GM19397 (cell line): Measurements from ENCODE around the gene ITGA2.
"Not testable (repeated sequence)": the region's sequence is repeated elsewhere in the genome, so short reads cannot be mapped to it uniquely, and the experiment has no call there.

Experiments used
- ATAC-seq: cut with Tn5 transposase; IDR thresholded peaks from one replicate; pipeline ENCODE4 v1.9.1; 2021; ENCODE audit warnings: mild to moderate bottlenecking, moderate library complexity; ENCODE audit not compliant: unreplicated experiment

ITGA2 gene

GRCh38 chr5:52989025-52989780, at the start of gene ITGA2:
Gene ITGA2 (plus strand): TSS chr5:52989352. CDS start chr5:52989469, 117 bp downstream.
- ATAC-seq: peak; percentile 57

- ATAC-seq: peak; percentile 54
Observed at GRCh38 chr5:52943285-52943684, 45.9 kb upstream of the ITGA2 start.

DNA sequence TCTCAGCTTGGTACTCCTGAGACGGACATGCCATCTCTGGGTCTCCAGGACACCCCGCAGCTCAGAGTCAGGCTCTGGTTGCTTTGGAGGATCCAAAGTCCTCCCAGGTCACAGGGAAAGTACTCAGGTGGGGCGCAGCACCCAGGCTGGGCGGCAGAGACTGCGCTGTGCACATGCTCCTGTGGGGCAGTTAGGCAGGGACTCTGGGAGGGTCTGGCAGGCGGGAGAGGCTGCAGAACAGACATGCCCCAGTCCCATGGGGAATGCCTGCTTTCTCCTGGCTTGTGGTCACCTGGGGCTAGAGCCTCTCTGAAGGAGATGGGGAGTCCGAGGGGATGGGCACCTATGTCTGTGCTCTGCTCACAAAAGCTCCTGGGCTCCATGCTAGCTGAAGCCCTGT, 45.3 kb upstream of the ITGA2 start:
- no peak for ATAC-seq

- no peak for ATAC-seq
Observed at GRCh38 chr5:52945040-52945439, 44.1 kb upstream of the ITGA2 start.

DNA sequence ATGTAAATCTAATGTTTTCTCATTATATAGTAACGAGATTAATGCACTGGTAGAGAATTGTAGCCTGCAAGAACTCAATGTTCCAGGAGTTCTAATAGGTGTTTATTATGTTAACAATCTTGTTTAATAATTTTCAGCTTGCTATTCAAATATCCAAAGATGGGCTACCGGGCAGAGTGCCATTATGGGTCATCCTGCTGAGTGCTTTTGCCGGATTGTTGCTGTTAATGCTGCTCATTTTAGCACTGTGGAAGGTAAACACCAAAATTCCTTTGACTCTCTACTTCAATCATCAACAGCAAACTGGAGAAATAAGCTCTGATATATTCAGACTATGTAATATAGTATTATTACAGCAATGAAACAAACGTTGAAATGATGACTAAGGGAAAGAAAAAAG, 41.9 kb upstream of the ITGA2 start:
- ATAC-seq: no peak

DNA sequence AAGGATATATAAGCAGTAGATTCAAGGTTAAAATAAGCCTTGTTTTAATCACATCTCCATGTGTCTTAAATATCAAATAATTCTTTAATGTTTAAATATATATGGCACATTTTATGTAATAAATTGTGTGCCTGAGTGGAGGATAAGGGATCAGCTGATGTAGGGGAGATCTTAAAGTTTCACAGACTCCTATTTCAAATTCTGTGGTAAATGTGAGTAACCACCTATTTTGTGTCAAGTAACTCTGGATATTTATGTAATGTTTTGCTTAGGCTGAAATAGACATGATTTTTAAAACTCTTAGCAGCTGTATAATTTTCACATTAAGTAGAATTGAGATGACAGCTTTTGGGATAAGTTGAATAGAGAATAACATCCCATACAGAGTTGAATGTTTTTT, 41.3 kb upstream of the ITGA2 start:
- no peak for ATAC-seq

DNA sequence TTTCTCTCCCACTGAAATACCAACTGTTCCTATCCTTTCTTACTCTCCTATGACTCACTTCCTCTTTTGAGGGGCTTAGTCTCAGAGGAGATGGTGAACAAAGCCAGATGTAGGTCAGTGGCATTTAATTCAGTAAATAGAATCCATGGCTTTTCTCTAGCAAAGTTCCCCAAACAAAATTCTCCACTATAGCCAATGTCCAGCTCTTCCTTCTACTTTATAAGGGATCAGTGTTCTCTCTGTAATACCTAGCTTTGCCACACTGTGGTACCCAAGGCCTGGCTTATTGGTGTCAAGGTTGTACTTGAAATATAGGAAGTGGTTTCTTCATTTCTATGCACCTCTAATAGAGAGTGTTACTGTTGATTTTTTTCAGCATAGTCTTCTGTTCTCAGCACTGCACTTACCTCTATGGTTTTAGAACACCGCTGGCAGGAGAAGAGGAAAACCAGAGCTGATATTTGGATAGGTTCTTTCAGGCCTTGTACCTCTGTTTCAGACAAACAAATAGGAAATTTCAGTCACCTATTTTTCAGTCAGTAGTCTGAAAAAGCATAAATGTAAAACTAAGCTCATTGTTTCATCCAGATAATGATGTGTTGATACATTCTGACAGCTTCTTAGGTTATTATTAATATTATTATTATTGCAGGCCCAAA, 40.6 kb upstream of the ITGA2 start:
- ATAC-seq: peak; percentile 99

GRCh38 chr5:52950686-52951085, 38.5 kb upstream of the ITGA2 start:
- no peak for ATAC-seq

- no peak for ATAC-seq
Observed at GRCh38 chr5:52952483-52952882, 36.7 kb upstream of the ITGA2 start.

GRCh38 chr5:52956014-52956413, 33.1 kb upstream of the ITGA2 start:
- ATAC-seq: no peak

- ATAC-seq: peak; percentile 78
Observed at GRCh38 chr5:52956915-52957747, 32.0 kb upstream of the ITGA2 start.

GRCh38 chr5:52961274-52961681, 27.9 kb upstream of the ITGA2 start:
- ATAC-seq: no peak

GRCh38 chr5:52963636-52964035, 25.5 kb upstream of the ITGA2 start:
- ATAC-seq: no peak

DNA sequence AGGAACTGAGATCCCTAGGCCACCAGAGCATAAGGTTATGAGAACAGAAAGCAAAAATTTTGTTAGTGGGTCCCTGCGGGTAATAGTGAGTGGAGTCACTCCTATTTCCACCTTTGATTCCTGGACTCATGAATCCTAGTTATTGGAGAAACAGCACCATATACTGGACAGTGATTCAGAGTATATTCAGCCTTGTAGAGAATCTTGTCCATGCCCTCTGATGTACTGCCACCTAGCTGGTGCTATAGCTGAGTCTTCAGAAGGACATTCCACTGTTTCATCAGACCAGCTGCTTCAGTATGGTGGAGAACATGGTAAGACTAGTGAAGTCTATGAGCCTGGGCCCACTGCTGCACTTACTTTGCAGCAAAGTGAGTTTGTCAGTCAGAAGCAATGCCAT, 25.0 kb upstream of the ITGA2 start:
- ATAC-seq: no peak

GRCh38 chr5:52976157-52976556, 13.0 kb upstream of the ITGA2 start:
- ATAC-seq: not testable (repeated sequence)

- no peak for ATAC-seq
Observed at GRCh38 chr5:52977264-52977897, 11.8 kb upstream of the ITGA2 start.

- no peak for ATAC-seq
Observed at GRCh38 chr5:52981507-52981906, 7.6 kb upstream of the ITGA2 start.

DNA sequence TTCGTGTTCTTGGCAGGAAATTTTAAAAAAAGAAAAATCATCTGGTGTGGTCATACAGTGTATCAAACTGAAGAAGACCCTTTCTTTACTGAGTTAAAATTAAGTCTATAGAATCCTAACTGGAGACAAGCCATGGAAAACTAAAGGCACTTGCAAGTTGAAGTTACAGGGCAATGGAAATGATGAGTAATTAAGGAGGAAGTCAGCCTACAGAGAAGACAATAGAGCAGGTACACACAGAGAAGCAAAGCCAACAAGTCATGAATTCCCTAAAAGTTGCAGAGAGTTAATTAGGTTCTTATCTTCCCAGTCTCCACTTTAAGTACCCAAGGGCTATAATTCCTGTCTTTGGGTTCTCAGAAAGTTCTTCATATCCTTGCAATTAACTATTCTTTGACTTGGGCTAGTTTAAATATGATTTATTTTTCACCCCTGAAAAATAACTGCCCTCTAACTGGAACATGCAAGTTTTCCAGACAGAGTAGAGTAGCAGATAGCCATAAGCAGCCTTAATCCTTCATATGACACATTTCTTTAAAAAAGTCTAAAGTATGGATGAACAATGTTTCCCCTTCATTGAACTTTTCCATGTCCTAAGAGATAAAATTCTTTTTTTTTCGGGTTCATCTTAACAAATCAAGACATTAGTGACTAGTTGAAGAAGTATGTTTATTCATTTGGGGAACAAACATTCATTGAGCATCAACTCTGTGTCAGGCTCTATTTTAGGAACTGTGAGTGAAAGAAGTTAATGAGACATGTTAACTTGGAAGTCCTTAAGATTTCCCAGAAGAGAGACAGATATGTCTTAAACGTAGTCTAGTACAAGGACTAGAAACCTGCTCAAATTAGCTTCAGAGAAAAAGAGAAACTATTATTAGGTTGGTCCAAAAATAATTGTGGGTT, 5.2 kb upstream of the ITGA2 start:
- no peak for ATAC-seq

- no peak for ATAC-seq
Observed at GRCh38 chr5:52985306-52985705, 3.8 kb upstream of the ITGA2 start.

DNA sequence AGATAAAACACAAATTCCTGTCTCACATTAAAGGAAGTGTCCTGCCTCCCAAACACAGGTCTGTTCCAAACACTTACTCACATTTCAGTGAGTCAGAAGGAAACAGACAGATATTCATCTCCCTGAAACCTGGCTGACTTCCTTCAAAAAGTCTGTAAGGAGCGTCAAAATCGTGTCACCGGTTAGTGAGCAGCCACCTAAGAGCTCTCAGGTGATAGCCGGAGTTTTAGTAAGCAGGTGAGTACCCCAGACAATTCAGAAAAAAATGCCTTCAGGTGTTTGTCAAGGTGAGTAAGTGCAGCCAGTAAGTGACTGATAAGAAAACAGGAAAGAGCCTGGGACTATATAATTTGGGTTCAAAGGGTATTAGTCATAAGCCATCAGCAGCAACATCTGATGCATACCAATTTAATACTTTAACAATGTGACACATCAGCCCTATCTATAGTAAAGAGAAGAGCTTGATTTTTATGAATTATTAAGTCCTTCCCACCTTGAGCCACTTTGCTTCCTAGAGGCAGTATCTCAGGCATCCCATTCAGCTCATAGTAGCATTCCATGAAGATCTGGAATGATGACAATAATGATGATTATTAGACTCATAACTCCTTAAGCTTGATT, 1.3 kb upstream of the ITGA2 start:
- no peak for ATAC-seq
